Neutrophil (primary cell): ENCODE measurements around the gene EGFR.

Experiments used
- H3K27ac ChIP-seq: fragments of 200-600 bp; sonication (generic); 2 replicates; pipeline ENCODE4 v1.5.1; 2016; ENCODE audit warnings: mild to moderate bottlenecking, moderate library complexity
- H3K27me3 ChIP-seq: fragments of 200-600 bp; sonication (generic); 2 replicates; pipeline ENCODE4 v1.6.0; 2016; ENCODE audit warnings: mild to moderate bottlenecking
- H3K36me3 ChIP-seq: fragments of 200-600 bp; sonication (generic); 2 replicates; pipeline ENCODE4 v1.5.1; 2017
- H3K4me1 ChIP-seq, 2 experiments: fragments of 200-600 bp in 1 of 2; sonication (generic) in 1 of 2; 1 replicate in 1 of 2; 2 replicates in 1 of 2; pipeline versions ENCODE4 v1.5.1 to v1.6.1; 2013 to 2016; ENCODE audit warnings: low read depth in 1 of 2, low read length in 1 of 2, mild to moderate bottlenecking in 1 of 2, moderate library complexity in 1 of 2; ENCODE audit not compliant: control insufficient read depth in 1 of 2, insufficient read depth in 1 of 2
- H3K4me3 ChIP-seq, 2 experiments: fragments of 200-600 bp in 1 of 2; sonication (generic) in 1 of 2; 1 replicate in 1 of 2; 2 replicates in 1 of 2; pipeline ENCODE4 v1.5.1; 2013 to 2016; ENCODE audit warnings: low read depth in 1 of 2, low read length in 1 of 2, mild to moderate bottlenecking in 1 of 2, moderate library complexity in 1 of 2
- H3K9me3 ChIP-seq: fragments of 200-600 bp; sonication (generic); 2 replicates; pipeline ENCODE4 v1.5.1; 2016
- TF ChIP-seq, protein P1 (sequence below): fragments of 200-600 bp; sonication (generic); IDR thresholded peaks from 2 replicates; pipeline ENCODE4 v1.5.1; 2016; ENCODE audit warnings: antibody characterized with exemption

EGFR gene

DNA sequence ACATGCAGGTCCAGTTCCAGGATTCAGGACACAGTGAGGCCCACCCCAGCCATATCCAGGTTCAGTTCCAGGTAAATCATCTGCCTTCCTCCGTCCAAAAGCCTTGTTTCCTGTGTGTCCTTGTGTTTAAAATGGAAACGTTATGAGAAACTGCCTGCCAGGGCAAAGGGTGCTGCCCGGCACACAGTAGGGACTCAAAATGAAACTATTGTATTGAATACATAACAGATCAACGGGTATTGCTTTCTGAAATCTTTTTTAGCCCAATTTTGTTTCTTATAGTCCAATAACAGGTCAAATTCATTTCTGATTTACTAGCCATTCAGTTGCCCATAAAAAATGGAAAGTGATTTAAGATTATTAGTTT lies 115.5 kb downstream of the EGFR start:
- TF ChIP-seq, protein P1, sequence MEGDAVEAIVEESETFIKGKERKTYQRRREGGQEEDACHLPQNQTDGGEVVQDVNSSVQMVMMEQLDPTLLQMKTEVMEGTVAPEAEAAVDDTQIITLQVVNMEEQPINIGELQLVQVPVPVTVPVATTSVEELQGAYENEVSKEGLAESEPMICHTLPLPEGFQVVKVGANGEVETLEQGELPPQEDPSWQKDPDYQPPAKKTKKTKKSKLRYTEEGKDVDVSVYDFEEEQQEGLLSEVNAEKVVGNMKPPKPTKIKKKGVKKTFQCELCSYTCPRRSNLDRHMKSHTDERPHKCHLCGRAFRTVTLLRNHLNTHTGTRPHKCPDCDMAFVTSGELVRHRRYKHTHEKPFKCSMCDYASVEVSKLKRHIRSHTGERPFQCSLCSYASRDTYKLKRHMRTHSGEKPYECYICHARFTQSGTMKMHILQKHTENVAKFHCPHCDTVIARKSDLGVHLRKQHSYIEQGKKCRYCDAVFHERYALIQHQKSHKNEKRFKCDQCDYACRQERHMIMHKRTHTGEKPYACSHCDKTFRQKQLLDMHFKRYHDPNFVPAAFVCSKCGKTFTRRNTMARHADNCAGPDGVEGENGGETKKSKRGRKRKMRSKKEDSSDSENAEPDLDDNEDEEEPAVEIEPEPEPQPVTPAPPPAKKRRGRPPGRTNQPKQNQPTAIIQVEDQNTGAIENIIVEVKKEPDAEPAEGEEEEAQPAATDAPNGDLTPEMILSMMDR: no peak
- Histone ChIP-seq H3K9me3 (no peaks in the 10 kb centered on the region), H3K36me3 (no peaks in the 10 kb centered on the region), H3K4me3 (no peak overlapping the region), H3K27ac (no peak overlapping the region), H3K27me3 (no peaks in the 10 kb centered on the region), H3K4me1 (no peaks in the 10 kb centered on the region)

DNA sequence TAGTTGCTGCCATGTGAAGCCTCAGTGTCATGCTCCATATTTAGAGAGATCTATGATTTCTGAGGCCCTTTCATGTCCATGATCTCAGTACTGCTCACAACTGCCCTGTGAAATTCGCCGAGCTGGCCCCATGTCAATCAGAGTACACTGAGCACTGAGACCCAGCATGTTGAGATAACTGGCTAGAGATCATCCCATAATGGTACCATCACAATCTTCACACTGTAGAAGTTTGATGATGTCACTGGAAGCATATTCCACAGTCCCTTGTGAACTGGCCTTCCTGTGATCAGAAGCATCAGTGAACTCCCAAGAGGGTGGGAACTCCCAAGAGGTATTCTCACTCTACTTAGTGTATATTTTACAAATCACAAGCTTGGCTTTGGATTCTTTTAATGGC lies 116.0 kb downstream of the EGFR start:
- no peak overlapping the region for H3K27ac ChIP-seq
- TF ChIP-seq, protein P1: no peak
- H3K36me3 ChIP-seq: no peaks in the 10 kb centered on the region
- H3K4me3 ChIP-seq: no peak overlapping the region
- H3K27me3 ChIP-seq: no peaks in the 10 kb centered on the region
- H3K9me3 ChIP-seq: no peaks in the 10 kb centered on the region
- no peaks in the 10 kb centered on the region for H3K4me1 ChIP-seq

DNA sequence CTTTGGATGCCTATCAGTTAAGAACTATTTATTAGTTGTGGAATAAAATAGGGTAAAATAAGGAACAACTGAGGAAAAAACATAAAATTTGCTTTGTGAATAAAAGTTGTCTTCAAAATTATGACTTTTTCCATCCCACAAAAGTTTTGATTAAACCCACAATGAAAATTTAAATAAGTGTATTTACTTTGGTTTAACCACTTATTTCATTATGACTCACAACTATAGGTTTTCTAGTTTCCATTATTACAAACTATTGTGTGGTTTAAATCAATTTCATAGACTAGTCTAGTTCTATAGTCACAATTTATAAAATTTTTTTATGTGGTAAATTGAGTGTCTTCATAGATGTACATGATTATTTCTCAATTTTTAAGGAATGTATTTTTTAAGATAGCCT lies 116.6 kb downstream of the EGFR start:
- Histone ChIP-seq H3K9me3 (no peaks in the 10 kb centered on the region), H3K36me3 (no peaks in the 10 kb centered on the region), H3K27ac (no peak overlapping the region), H3K4me1 (no peaks in the 10 kb centered on the region), H3K4me3 (no peak overlapping the region), H3K27me3 (no peaks in the 10 kb centered on the region)
- TF ChIP-seq, protein P1: no peak

DNA sequence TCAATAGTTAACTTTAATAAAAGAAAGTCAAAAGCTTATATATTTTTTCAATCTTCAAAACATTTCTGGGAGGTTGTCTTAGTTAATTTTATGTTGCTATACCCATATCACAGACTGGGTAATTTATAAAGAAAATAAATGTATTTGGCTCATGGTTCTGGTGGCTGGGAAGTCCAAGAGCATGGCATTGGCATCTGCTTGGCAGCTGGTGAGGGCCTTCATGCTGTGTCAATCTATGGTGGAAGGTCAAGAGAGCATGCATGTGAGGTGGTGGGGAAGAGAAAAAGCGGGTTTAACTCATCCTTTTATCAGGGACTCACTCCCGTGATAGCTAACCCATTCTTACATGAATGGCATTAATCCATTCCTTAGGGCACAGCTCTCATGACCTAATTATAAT lies 119.8 kb downstream of the EGFR start:
- Histone ChIP-seq H3K9me3 (no peaks in the 10 kb centered on the region), H3K4me1 (no peaks in the 10 kb centered on the region), H3K4me3 (no peak overlapping the region), H3K27ac (no peak overlapping the region), H3K27me3 (no peaks in the 10 kb centered on the region), H3K36me3 (no peaks in the 10 kb centered on the region)
- TF ChIP-seq, protein P1: no peak

DNA sequence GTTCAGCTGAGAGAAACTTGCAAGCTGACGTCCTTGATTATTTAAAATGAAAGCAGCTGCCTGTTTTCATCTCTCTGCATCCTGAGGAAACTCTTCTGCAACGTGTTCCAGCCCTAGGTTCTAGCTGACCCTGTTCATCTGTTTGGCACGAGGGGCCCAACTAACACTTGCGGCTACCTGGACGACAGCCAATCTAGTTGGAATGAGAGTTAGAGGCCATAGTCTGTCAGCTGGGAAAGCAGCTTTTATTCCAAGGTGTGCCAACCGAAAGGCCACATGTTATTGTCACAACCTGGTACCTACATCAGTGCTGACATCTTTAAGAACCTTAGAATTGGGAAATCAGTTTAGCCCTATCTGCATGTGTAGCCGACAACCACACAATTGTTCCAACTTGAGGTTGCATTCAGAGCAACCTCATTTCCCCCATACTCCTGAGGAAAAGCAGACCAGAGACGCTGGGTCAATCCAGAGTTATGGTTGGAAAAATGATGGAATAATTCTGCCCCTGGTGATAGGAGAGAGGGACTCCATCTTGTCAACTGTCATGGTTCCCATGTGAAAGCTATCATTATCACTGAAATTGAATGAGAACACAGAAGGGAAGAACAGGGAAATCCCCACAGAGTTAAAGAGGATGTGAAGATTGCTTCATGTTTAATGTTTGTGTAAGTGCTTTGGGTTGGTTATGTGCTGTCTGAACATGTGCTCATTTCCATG lies 121.6 kb downstream of the EGFR start:
- H3K36me3 ChIP-seq: no peaks in the 10 kb centered on the region
- no peaks in the 10 kb centered on the region for H3K4me1 ChIP-seq
- TF ChIP-seq, protein P1: no peak
- H3K9me3 ChIP-seq: no peaks in the 10 kb centered on the region
- no peak overlapping the region for H3K27ac ChIP-seq
- no peaks in the 10 kb centered on the region for H3K27me3 ChIP-seq
- H3K4me3 ChIP-seq: no peak overlapping the region

DNA sequence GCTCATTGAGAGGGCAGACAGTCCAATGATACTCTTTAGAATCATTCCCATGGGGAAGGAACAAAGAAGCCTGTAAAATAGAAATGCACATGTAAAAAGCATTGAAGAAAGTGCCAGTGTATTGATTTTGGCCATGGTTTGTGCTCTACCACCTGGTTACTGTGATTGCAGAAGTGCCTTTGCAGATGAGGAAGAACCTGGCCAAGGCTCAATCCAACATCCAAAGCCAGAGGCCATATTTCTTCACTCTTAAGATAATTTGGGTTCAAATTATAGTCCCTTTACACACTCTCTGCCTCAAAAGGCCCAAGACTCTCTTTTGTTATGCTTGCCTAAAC lies 122.1 kb downstream of the EGFR start:
- H3K9me3 ChIP-seq: no peaks in the 10 kb centered on the region
- TF ChIP-seq, protein P1: no peak
- no peaks in the 10 kb centered on the region for H3K27me3 ChIP-seq
- no peak overlapping the region for H3K4me3 ChIP-seq
- H3K27ac ChIP-seq: no peak overlapping the region
- H3K4me1 ChIP-seq: no peaks in the 10 kb centered on the region
- no peaks in the 10 kb centered on the region for H3K36me3 ChIP-seq
